ENCODE results near the gene IRF2BPL.

The IRF2BPL gene

GRCh38 chr14:77003960-77004710, 24.4 kb downstream of the IRF2BPL start:
- Histone ChIP-seq H2AFZ (ENCODE audit: low read depth, low read length) (no peak overlapping the region), H3K9ac (ENCODE audit: low read depth, low read length) (no peak overlapping the region), H3K79me2 (ENCODE audit: insufficient read depth, low read length) (no peaks in the 10 kb centered on the region), H3K36me3 (ENCODE audit: insufficient read depth, low read length) (no peaks in the 10 kb centered on the region), H3K27ac (ENCODE audit: low read length) (no peak overlapping the region), H3K4me3 (ENCODE audit: low read depth in 1 of 2, low read length in 2 of 2) (no peak overlapping the region), H3K4me1 (ENCODE audit: insufficient read depth, low read length) (no peaks in the 10 kb centered on the region), H4K20me1 (ENCODE audit: insufficient read depth, low read length) (no peaks in the 10 kb centered on the region), H3K9me3 (ENCODE audit: insufficient read depth, low read length, severe bottlenecking) (no peaks in the 10 kb centered on the region), H3K4me2 (ENCODE audit: insufficient read depth, low read length) (no peak overlapping the region), H3K27me3 (ENCODE audit: insufficient read depth, low read length, poor library complexity) (no peaks in the 10 kb centered on the region)
- ATAC-seq (ENCODE audit: insufficient read depth, low read depth): no peak
- DNase-seq: no peak
- TF ChIP-seq CTCF (IDR thresholded peaks at IDR 0.05; ENCODE audit: borderline replicate concordance, extremely low read depth, low read length, poor library complexity, severe bottlenecking) (no peak), EZH2 (IDR thresholded peaks at IDR 0.05; ENCODE audit: borderline replicate concordance, low read depth, low read length, severe bottlenecking) (no peak)

GRCh38 chr14:77002889-77003288, 25.6 kb downstream of the IRF2BPL start:
- H3K27me3 ChIP-seq (ENCODE audit: insufficient read depth, low read length, poor library complexity): no peaks in the 10 kb centered on the region
- no peak overlapping the region for H3K9ac ChIP-seq (ENCODE audit: low read depth, low read length)
- no peak overlapping the region for H3K4me2 ChIP-seq (ENCODE audit: insufficient read depth, low read length)
- no peaks in the 10 kb centered on the region for H4K20me1 ChIP-seq (ENCODE audit: insufficient read depth, low read length)
- H3K79me2 ChIP-seq (ENCODE audit: insufficient read depth, low read length): no peaks in the 10 kb centered on the region
- no peaks in the 10 kb centered on the region for H3K9me3 ChIP-seq (ENCODE audit: insufficient read depth, low read length, severe bottlenecking)
- H3K27ac ChIP-seq (ENCODE audit: low read length): no peak overlapping the region
- no peaks in the 10 kb centered on the region for H3K36me3 ChIP-seq (ENCODE audit: insufficient read depth, low read length)
- no peak for TF ChIP-seq EZH2 (IDR thresholded peaks at IDR 0.05; ENCODE audit: borderline replicate concordance, low read depth, low read length, severe bottlenecking)
- TF ChIP-seq CTCF (IDR thresholded peaks at IDR 0.05; ENCODE audit: borderline replicate concordance, extremely low read depth, low read length, poor library complexity, severe bottlenecking): no peak
- no peak overlapping the region for H3K4me3 ChIP-seq (ENCODE audit: low read depth in 1 of 2, low read length in 2 of 2)
- no peak overlapping the region for H2AFZ ChIP-seq (ENCODE audit: low read depth, low read length)
- ATAC-seq (ENCODE audit: insufficient read depth, low read depth): no peak
- DNase-seq: no peak
- no peaks in the 10 kb centered on the region for H3K4me1 ChIP-seq (ENCODE audit: insufficient read depth, low read length)

GRCh38 chr14:77002335-77002734, 26.2 kb downstream of the IRF2BPL start:
- TF ChIP-seq EZH2 (IDR thresholded peaks at IDR 0.05; ENCODE audit: borderline replicate concordance, low read depth, low read length, severe bottlenecking) (no peak), CTCF (IDR thresholded peaks at IDR 0.05; ENCODE audit: borderline replicate concordance, extremely low read depth, low read length, poor library complexity, severe bottlenecking) (no peak)
- no peaks in the 10 kb centered on the region for H4K20me1 ChIP-seq (ENCODE audit: insufficient read depth, low read length)
- no peaks in the 10 kb centered on the region for H3K36me3 ChIP-seq (ENCODE audit: insufficient read depth, low read length)
- no peaks in the 10 kb centered on the region for H3K9me3 ChIP-seq (ENCODE audit: insufficient read depth, low read length, severe bottlenecking)
- no peaks in the 10 kb centered on the region for H3K79me2 ChIP-seq (ENCODE audit: insufficient read depth, low read length)
- H3K4me3 ChIP-seq (ENCODE audit: low read depth in 1 of 2, low read length in 2 of 2): no peak overlapping the region
- H3K9ac ChIP-seq (ENCODE audit: low read depth, low read length): no peak overlapping the region
- no peak overlapping the region for H3K4me2 ChIP-seq (ENCODE audit: insufficient read depth, low read length)
- H3K27me3 ChIP-seq (ENCODE audit: insufficient read depth, low read length, poor library complexity): no peaks in the 10 kb centered on the region
- H3K27ac ChIP-seq (ENCODE audit: low read length): no peak overlapping the region
- DNase-seq (no peak), ATAC-seq (ENCODE audit: insufficient read depth, low read depth) (no peak)
- no peak overlapping the region for H2AFZ ChIP-seq (ENCODE audit: low read depth, low read length)
- no peaks in the 10 kb centered on the region for H3K4me1 ChIP-seq (ENCODE audit: insufficient read depth, low read length)

Data from DND-41 (cell line).